Brain microvascular endothelial cell (primary cell): ENCODE results near the gene FAM135A.
A peak's percentile ranks its signal among the peaks of the same experiment; 100 is the strongest.

Experiments used
- DNase-seq: peaks from one replicate; pipeline ENCODE4 v3.0.0-alpha.2; 2020
- H3K27ac ChIP-seq: fragments of 250-450 bp; sonication (Bioruptor Pico); 2 replicates; pipeline ENCODE4 v1.5.1; 2020; ENCODE audit warnings: mild to moderate bottlenecking, moderate library complexity
- H3K27me3 ChIP-seq: fragments of 250-450 bp; sonication (Bioruptor Pico); replicated peaks from 2 replicates; pipeline ENCODE4 v1.5.1; 2020; ENCODE audit warnings: mild to moderate bottlenecking
- H3K36me3 ChIP-seq: fragments of 250-450 bp; sonication (Bioruptor Pico); replicated peaks from 2 replicates; pipeline ENCODE4 v1.5.1; 2020; ENCODE audit warnings: mild to moderate bottlenecking
- H3K4me3 ChIP-seq: 2 replicates; pipeline ENCODE4 v1.5.1; 2011; ENCODE audit warnings: low read depth, mild to moderate bottlenecking, control low read depth, low read length, moderate library complexity
- in situ Hi-C: cut with HindIII; loops from 2 replicates; pipeline ENCODE4 v1.10.0; 2017; ENCODE audit warnings: low sequenced_read_pairs, low pct_ligation_motif_present
- TF ChIP-seq, protein P1 (sequence below): IDR thresholded peaks from 2 replicates; pipeline ENCODE4 v1.5.1; 2011; ENCODE audit warnings: low read depth, mild to moderate bottlenecking, moderate library complexity, low read length, control low read depth, inconsistent platforms; ENCODE audit errors: missing control alignments

FAM135A gene

GRCh38 chr6:70527071-70527737, 113.9 kb downstream of the FAM135A start:
- in situ Hi-C loops, result no loop called here
- no peak for DNase-seq
- no peaks in the 10 kb centered on the region for H3K36me3 ChIP-seq

GRCh38 chr6:70530023-70530422, 116.7 kb downstream of the FAM135A start:
- H3K4me3 ChIP-seq, result no peak overlapping the region
- no peaks in the 10 kb centered on the region for H3K27me3 ChIP-seq
- DNase-seq, result no peak
- no peak overlapping the region for H3K27ac ChIP-seq
- H3K36me3 ChIP-seq, result no peaks in the 10 kb centered on the region
- in situ Hi-C loops, result no loop called here
- TF ChIP-seq, protein P1, sequence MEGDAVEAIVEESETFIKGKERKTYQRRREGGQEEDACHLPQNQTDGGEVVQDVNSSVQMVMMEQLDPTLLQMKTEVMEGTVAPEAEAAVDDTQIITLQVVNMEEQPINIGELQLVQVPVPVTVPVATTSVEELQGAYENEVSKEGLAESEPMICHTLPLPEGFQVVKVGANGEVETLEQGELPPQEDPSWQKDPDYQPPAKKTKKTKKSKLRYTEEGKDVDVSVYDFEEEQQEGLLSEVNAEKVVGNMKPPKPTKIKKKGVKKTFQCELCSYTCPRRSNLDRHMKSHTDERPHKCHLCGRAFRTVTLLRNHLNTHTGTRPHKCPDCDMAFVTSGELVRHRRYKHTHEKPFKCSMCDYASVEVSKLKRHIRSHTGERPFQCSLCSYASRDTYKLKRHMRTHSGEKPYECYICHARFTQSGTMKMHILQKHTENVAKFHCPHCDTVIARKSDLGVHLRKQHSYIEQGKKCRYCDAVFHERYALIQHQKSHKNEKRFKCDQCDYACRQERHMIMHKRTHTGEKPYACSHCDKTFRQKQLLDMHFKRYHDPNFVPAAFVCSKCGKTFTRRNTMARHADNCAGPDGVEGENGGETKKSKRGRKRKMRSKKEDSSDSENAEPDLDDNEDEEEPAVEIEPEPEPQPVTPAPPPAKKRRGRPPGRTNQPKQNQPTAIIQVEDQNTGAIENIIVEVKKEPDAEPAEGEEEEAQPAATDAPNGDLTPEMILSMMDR, result no peak

More at GRCh38 chr6:70527071-70527737, 113.9 kb downstream of the FAM135A start:
- no peak overlapping the region for H3K27ac ChIP-seq
- TF ChIP-seq, protein P1, result no peak
- no peak overlapping the region for H3K4me3 ChIP-seq
- H3K27me3 ChIP-seq, result no peaks in the 10 kb centered on the region

GRCh38 chr6:70531133-70531532, 117.8 kb downstream of the FAM135A start:
- no peaks in the 10 kb centered on the region for H3K27me3 ChIP-seq
- TF ChIP-seq, protein P1, result no peak
- in situ Hi-C loops, result no loop called here

DNA sequence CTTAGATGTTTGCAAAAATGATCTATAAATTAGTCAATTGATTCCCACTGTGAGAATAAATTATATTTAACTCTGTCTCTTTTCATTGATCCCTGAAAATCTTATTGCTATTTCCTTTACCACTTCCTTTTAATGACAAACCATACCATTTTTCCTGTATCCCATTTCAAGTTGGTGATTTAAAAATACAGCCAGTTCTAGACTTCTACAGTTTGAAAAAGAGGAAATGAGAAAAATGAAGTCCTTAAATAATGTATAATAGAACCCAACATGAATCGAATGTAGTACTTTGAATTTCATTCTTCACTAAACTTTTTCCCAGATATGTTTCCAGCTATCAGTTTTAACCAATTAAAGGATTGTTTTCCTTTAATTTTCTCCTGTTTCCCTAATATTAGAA, 124.0 kb downstream of the FAM135A start:
- TF ChIP-seq, protein P1, result no peak
- in situ Hi-C loops, result no loop called here

More at GRCh38 chr6:70531133-70531532, 117.8 kb downstream of the FAM135A start:
- Histone ChIP-seq H3K27ac (no peak overlapping the region), H3K36me3 (no peaks in the 10 kb centered on the region), H3K4me3 (no peak overlapping the region)
- DNase-seq, result no peak

DNA sequence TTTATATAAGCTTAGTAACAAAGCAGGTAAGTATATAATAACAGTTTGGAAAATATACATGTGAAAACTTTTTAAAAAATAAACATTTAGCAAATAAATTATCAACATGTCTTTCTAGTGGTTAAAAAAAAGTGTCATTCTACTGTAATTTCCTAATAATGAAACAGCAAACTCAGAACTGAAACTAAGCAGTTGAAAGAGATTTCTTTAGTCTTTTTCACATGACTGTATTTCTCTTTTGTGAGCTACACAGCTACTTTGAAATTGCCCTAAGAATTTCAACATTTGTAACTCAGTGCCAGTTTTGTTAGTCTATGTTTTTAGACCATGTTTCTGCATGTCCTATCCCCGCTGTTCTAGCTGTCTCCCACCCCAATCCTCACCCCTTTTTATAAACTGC, 125.1 kb downstream of the FAM135A start:
- DNase-seq, result no peak
- Histone ChIP-seq H3K36me3 (no peaks in the 10 kb centered on the region), H3K4me3 (no peak overlapping the region), H3K27ac (no peak overlapping the region), H3K27me3 (no peaks in the 10 kb centered on the region)
- TF ChIP-seq, protein P1, result no peak
- in situ Hi-C loops, result no loop called here

More for the DNA sequence above, 124.0 kb downstream of the FAM135A start:
- Histone ChIP-seq H3K4me3 (no peak overlapping the region), H3K36me3 (no peaks in the 10 kb centered on the region), H3K27ac (no peak overlapping the region), H3K27me3 (no peaks in the 10 kb centered on the region)
- no peak for DNase-seq

- Histone ChIP-seq H3K36me3 (no peaks in the 10 kb centered on the region), H3K4me3 (no peak overlapping the region), H3K27ac (no peak overlapping the region), H3K27me3 (no peaks in the 10 kb centered on the region)
- TF ChIP-seq, protein P1, result peak; percentile 60
- no peak for DNase-seq
- in situ Hi-C loops, result no loop called here
These were observed 134.0 kb downstream of the FAM135A start for GRCh38 chr6:70547313-70547712.
